ENCODE results near the gene SNRNP200.

The SNRNP200 gene

DNA sequence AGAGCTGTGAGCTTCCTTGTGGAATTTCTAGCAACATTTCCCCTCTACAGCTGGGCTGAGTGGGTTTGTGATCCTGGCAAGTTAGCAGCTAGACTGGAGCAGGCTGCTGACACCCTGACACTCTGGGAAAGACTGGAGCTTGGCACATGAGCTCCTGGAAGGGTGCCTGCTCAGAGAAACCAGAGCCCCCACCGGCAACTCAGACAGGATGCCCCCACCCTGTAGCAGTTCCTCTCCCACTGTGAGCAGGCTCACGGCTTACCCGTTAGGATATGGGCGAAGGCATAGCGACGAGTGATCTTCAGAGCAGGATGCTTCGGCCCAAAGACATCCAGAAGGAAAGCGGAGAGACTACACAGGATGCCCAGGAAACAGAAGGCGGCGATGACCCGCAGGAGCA lies 50.8 kb downstream of the SNRNP200 start:
- H3K9me3 ChIP-seq = no peaks in the 10 kb centered on the region
- no peak overlapping the region for H3K4me3 ChIP-seq (ENCODE audit: low read depth, low read length)
- no peaks in the 10 kb centered on the region for H3K4me1 ChIP-seq
- H3K36me3 ChIP-seq = no peaks in the 10 kb centered on the region; the same call in 1 of the 2 replicates
- no peaks in the 10 kb centered on the region for H3K27me3 ChIP-seq
- no peak for DNase-seq
- TF ChIP-seq, protein P1, sequence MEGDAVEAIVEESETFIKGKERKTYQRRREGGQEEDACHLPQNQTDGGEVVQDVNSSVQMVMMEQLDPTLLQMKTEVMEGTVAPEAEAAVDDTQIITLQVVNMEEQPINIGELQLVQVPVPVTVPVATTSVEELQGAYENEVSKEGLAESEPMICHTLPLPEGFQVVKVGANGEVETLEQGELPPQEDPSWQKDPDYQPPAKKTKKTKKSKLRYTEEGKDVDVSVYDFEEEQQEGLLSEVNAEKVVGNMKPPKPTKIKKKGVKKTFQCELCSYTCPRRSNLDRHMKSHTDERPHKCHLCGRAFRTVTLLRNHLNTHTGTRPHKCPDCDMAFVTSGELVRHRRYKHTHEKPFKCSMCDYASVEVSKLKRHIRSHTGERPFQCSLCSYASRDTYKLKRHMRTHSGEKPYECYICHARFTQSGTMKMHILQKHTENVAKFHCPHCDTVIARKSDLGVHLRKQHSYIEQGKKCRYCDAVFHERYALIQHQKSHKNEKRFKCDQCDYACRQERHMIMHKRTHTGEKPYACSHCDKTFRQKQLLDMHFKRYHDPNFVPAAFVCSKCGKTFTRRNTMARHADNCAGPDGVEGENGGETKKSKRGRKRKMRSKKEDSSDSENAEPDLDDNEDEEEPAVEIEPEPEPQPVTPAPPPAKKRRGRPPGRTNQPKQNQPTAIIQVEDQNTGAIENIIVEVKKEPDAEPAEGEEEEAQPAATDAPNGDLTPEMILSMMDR (IDR thresholded peaks at IDR 0.05; ENCODE audit: low read depth, low read length) = no peak

DNA sequence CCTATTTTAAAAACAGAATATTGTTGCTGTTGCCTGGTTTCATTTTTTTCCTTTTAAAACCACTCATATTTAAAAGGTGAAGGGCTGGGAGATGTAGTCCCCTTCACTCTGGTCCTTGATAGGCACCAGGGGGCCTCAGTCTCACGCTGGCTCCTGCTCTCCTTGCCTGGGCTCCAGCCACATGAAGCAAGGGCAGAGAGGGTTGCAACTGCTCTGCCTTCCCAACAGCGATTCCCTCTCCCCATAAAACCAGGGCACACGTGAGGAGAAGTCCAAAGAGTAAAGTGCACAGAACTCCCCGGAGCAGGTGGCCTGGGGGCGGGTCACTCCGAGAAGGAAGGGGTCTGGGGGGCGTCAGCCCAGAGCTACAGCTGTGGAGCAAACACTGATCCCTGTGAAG lies 52.3 kb downstream of the SNRNP200 start:
- Histone ChIP-seq H3K9me3 (no peaks in the 10 kb centered on the region), H3K36me3 (no peaks in the 10 kb centered on the region; the same call in 1 of the 2 replicates), H3K4me3 (ENCODE audit: low read depth, low read length) (no peak overlapping the region), H3K4me1 (no peaks in the 10 kb centered on the region), H3K27me3 (no peaks in the 10 kb centered on the region)
- no peak for DNase-seq
- TF ChIP-seq, protein P1 (IDR thresholded peaks at IDR 0.05; ENCODE audit: low read depth, low read length) = no peak

DNA sequence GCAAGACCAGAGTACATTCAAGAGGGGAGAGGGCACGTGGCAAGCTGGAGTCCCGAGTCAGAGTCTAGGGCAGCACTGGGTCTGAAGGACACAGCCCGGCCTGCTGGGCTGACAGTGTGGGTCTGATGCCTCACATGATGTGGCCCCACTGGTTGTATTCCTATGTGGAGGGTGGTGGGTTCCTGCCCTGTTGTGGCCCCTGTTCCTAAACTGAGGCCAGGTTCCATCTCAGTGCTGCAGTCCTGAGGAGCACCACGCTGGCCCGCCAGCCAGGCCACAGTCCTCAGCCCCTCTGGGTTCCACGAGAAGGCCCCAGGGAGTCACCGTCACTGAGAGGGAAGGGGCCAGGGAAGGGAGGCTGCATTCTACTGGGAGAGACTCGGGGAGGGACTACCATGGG lies 52.8 kb downstream of the SNRNP200 start:
- DNase-seq = no peak
- Histone ChIP-seq H3K36me3 (no peaks in the 10 kb centered on the region; the same call in 1 of the 2 replicates), H3K4me3 (ENCODE audit: low read depth, low read length) (no peak overlapping the region), H3K4me1 (no peaks in the 10 kb centered on the region), H3K9me3 (no peaks in the 10 kb centered on the region), H3K27me3 (no peaks in the 10 kb centered on the region)
- TF ChIP-seq, protein P1 (IDR thresholded peaks at IDR 0.05; ENCODE audit: low read depth, low read length) = no peak

DNA sequence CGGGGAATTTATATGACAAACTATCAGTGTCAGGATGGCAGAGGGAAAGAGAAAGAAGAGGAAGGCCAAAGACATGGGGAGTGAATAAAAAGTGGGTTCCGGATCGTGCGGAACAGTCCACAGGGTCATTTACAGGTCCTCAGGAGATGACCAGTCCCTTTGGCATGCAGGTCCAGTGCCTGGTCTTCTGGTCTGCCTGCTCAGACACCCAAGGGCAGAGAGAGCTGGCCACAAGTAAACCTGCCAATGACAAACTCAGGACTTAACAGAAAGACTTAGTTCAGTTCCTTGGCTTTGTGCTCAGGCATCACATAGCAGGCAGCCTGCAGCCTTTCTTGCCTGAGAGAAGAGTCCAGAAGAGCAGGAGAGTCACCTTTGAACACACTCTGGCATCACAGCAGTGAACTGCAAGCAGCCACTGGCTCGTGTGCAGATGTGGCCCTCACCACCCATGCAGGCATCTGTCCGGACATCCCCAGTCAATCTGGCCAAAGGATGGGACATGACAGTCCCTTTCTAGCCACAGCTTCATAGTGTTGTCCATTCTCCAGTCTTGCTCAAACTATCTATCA lies 53.5 kb downstream of the SNRNP200 start:
- Histone ChIP-seq H3K36me3 (no peaks in the 10 kb centered on the region; the same call in 1 of the 2 replicates), H3K4me1 (no peaks in the 10 kb centered on the region), H3K4me3 (ENCODE audit: low read depth, low read length) (no peak overlapping the region), H3K27me3 (no peaks in the 10 kb centered on the region), H3K9me3 (no peaks in the 10 kb centered on the region)
- TF ChIP-seq, protein P1 (IDR thresholded peaks at IDR 0.05; ENCODE audit: low read depth, low read length) = no peak
- DNase-seq = peak; percentile 53

DNA sequence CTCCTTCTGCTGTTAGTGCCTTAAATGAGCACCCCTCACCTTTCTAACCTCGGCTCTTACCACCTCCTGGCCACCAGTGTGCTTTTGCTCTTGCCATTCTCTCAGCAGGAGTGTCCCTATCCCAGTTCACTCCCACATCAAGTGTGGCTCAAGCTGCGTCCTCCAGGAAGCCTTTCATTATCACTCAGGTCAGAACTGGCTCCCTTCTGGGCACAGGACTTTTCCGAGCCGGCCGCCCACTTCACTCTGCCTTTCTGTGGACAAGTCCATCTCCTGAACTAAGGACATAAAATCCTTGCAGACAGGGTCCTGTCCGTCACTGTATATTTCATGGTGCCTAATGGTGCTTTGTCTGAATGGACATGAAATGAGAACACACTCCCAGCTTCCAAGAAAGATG lies 55.2 kb downstream of the SNRNP200 start:
- no peak for DNase-seq
- Histone ChIP-seq H3K9me3 (no peaks in the 10 kb centered on the region), H3K4me3 (ENCODE audit: low read depth, low read length) (no peak overlapping the region), H3K4me1 (no peaks in the 10 kb centered on the region), H3K27me3 (no peaks in the 10 kb centered on the region), H3K36me3 (no peaks in the 10 kb centered on the region; the same call in 1 of the 2 replicates)
- TF ChIP-seq, protein P1 (IDR thresholded peaks at IDR 0.05; ENCODE audit: low read depth, low read length) = no peak

DNA sequence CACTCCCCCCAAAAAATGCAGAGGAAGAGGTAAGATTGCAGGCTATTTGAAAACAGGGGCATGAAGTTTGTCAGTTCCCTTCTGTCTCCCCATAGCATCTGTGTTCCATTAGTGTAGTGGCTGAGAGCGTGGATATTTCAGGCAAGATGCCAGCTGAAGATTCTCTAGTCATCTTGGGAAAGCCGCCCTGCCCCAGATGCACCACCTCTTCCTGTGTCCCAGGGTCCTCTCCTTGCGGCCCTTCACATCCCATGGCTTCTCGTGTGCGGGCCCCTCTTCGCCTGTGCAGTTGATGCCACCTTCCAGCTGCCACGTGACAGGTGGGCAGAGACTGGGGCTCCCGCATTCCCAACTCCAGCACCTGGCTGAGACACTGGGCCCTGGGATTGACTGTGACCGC lies 55.7 kb downstream of the SNRNP200 start:
- Histone ChIP-seq H3K4me3 (ENCODE audit: low read depth, low read length) (no peak overlapping the region), H3K9me3 (no peaks in the 10 kb centered on the region), H3K36me3 (no peaks in the 10 kb centered on the region; the same call in 1 of the 2 replicates), H3K27me3 (no peaks in the 10 kb centered on the region), H3K4me1 (no peaks in the 10 kb centered on the region)
- no peak for DNase-seq
- TF ChIP-seq, protein P1 (IDR thresholded peaks at IDR 0.05; ENCODE audit: low read depth, low read length) = no peak
